ENCODE measurements around the gene RRAS2. TPM values are rescaled to one million over a fixed set of nuclear protein-coding genes. Genes with fewer than 3 reads are reported as not detected.

Gene RRAS2
- total RNA-seq, 4 donors from 2014 or later: 24.1 to 28.5 (median 25.5) TPM

GRCh38 chr11:14386081-14386480 lies 27.1 kb upstream of the RRAS2 start:
- no peak for TF ChIP-seq CTCF (IDR thresholded peaks at IDR 0.05)
- TF ChIP-seq POLR2A (IDR thresholded peaks at IDR 0.05): no peak
- TF ChIP-seq EP300 (IDR thresholded peaks at IDR 0.05): no peak
- no peak for TF ChIP-seq POLR2AphosphoS5 (IDR thresholded peaks at IDR 0.05)
- no peak overlapping the region for H3K4me3 ChIP-seq
- DNase-seq (ENCODE audit: low spot score in 2 of 2): no peak

GRCh38 chr11:14384338-14384737 lies 25.4 kb upstream of the RRAS2 start:
- 80% methylated on average over 1 of the region's 1 CpG for WGBS
- no peak overlapping the region for H3K27ac ChIP-seq
- DNase-seq (ENCODE audit: low spot score in 2 of 2): no peak
- TF ChIP-seq POLR2A (IDR thresholded peaks at IDR 0.05) (no peak), EP300 (IDR thresholded peaks at IDR 0.05) (no peak), CTCF (IDR thresholded peaks at IDR 0.05) (no peak), POLR2AphosphoS5 (IDR thresholded peaks at IDR 0.05) (no peak)
- no peaks in the 10 kb centered on the region for H3K27me3 ChIP-seq
- no peaks in the 10 kb centered on the region for H3K9me3 ChIP-seq
- H3K36me3 ChIP-seq: no peaks in the 10 kb centered on the region
- H3K4me3 ChIP-seq: no peak overlapping the region
- peaks cover 14% of the 10 kb centered on the region for H3K4me1 ChIP-seq

More at GRCh38 chr11:14386081-14386480, 27.1 kb upstream of the RRAS2 start:
- H3K27me3 ChIP-seq: no peaks in the 10 kb centered on the region
- no peaks in the 10 kb centered on the region for H3K36me3 ChIP-seq
- no peaks in the 10 kb centered on the region for H3K9me3 ChIP-seq
- H3K27ac ChIP-seq: no peak overlapping the region
- H3K4me1 ChIP-seq: peaks cover 8% of the 10 kb centered on the region

GRCh38 chr11:14381968-14382367 lies 23.0 kb upstream of the RRAS2 start:
- no peak overlapping the region for H3K27ac ChIP-seq
- TF ChIP-seq CTCF (IDR thresholded peaks at IDR 0.05) (no peak), POLR2AphosphoS5 (IDR thresholded peaks at IDR 0.05) (no peak), POLR2A (IDR thresholded peaks at IDR 0.05) (no peak), EP300 (IDR thresholded peaks at IDR 0.05) (no peak)
- H3K9me3 ChIP-seq: no peaks in the 10 kb centered on the region
- no peaks in the 10 kb centered on the region for H3K27me3 ChIP-seq
- H3K36me3 ChIP-seq: no peaks in the 10 kb centered on the region
- H3K4me1 ChIP-seq: peaks cover 14% of the 10 kb centered on the region
- WGBS: 88% methylated on average over 4 of the region's 4 CpGs
- no peak overlapping the region for H3K4me3 ChIP-seq
- DNase-seq (ENCODE audit: low spot score in 2 of 2): no peak

GRCh38 chr11:14380947-14381561 lies 22.1 kb upstream of the RRAS2 start:
- H3K36me3 ChIP-seq: no peaks in the 10 kb centered on the region
- no peak for TF ChIP-seq POLR2AphosphoS5 (IDR thresholded peaks at IDR 0.05)
- no peak for TF ChIP-seq EP300 (IDR thresholded peaks at IDR 0.05)
- no peak for TF ChIP-seq CTCF (IDR thresholded peaks at IDR 0.05)
- TF ChIP-seq POLR2A (IDR thresholded peaks at IDR 0.05): no peak
- DNase-seq (ENCODE audit: low spot score in 2 of 2): peak; percentile 83 to 85
- 3% methylated on average over 28 of the region's 54 CpGs for WGBS
- no peaks in the 10 kb centered on the region for H3K27me3 ChIP-seq
- no peaks in the 10 kb centered on the region for H3K9me3 ChIP-seq
- H3K27ac ChIP-seq: peak overlapping the region; percentile 1
- peak overlapping the region; percentile 54 for H3K4me3 ChIP-seq
- H3K4me1 ChIP-seq: peaks cover 14% of the 10 kb centered on the region

- Histone ChIP-seq H3K9me3 (no peaks in the 10 kb centered on the region), H3K4me1 (peaks cover 14% of the 10 kb centered on the region), H3K36me3 (no peaks in the 10 kb centered on the region), H3K27ac (no peak overlapping the region), H3K27me3 (no peaks in the 10 kb centered on the region), H3K4me3 (peak overlapping the region; percentile 54)
- 72% methylated on average over 14 of the region's 14 CpGs for WGBS
- TF ChIP-seq POLR2A (IDR thresholded peaks at IDR 0.05): no peak
- TF ChIP-seq EP300 (IDR thresholded peaks at IDR 0.05): no peak
- TF ChIP-seq POLR2AphosphoS5 (IDR thresholded peaks at IDR 0.05): no peak
- no peak for TF ChIP-seq CTCF (IDR thresholded peaks at IDR 0.05)
- no peak for DNase-seq (ENCODE audit: low spot score in 2 of 2)
Measured at GRCh38 chr11:14380125-14380936, 21.3 kb upstream of the RRAS2 start.
